IMR-90 (cell line): Measurements from ENCODE around the gene RNPEPL1. TPM values are rescaled to one million over a fixed set of nuclear protein-coding genes. Genes with fewer than 3 reads are reported as not detected.

Experiments used
- ATAC-seq: fragments of 200-7000 bp; cut with Tn5 transposase; 2 replicates; pipeline ENCODE4 v1.9.1; 2020; ENCODE audit warnings: low read depth, mild to moderate bottlenecking, moderate library complexity
- BruUV-seq: library from RNA; stranded (reverse); fragments of 400-500 nt; replicated peaks from 2 replicates; lab custom pipeline; 2021; lab: Mats Ljungman, UMichigan
- CTCF ChIA-PET: fragments of 300-600 bp; formaldehyde crosslinking; extraction: SDS; loops from one replicate; lab custom pipeline; 2021; ENCODE audit warnings: antibody characterized with exemption; lab: Yijun Ruan, JAX
- POLR2A ChIA-PET: fragments of 300-600 bp; sonication (Branson Sonifier 250); formaldehyde crosslinking; loops from one replicate; lab custom pipeline; 2022; ENCODE audit warnings: antibody characterized with exemption; ENCODE audit not compliant: unreplicated experiment; lab: Charles Lee
- DNase-seq: peaks from one replicate; pipeline ENCODE4 v3.0.0; 2013
- H2AFZ ChIP-seq: replicated peaks from 2 replicates; pipeline ENCODE3; 2013; ENCODE audit warnings: low read length, mild to moderate bottlenecking; ENCODE audit not compliant: poor library complexity
- H2AK5ac ChIP-seq: 2 replicates; pipeline ENCODE4 v1.6.1; 2013; ENCODE audit warnings: low read depth, low read length, inconsistent platforms
- H2AK9ac ChIP-seq: replicated peaks from 2 replicates; pipeline ENCODE3; 2013; ENCODE audit warnings: mild to moderate bottlenecking, low read depth, low read length, moderate library complexity; ENCODE audit not compliant: poor library complexity
- H2BK120ac ChIP-seq: 2 replicates; pipeline ENCODE4 v1.6.1; 2013; ENCODE audit warnings: low read depth, low read length, inconsistent platforms
- H2BK15ac ChIP-seq: 3 replicates; pipeline ENCODE4 v1.6.1; 2013; ENCODE audit warnings: low read depth, low read length, inconsistent platforms
- H2BK20ac ChIP-seq: 2 replicates; pipeline ENCODE4 v1.6.1; 2013; ENCODE audit warnings: low read depth, mild to moderate bottlenecking, inconsistent platforms, low read length, moderate library complexity
- H2BK5ac ChIP-seq: 2 replicates; pipeline ENCODE4 v1.6.1; 2013; ENCODE audit warnings: mild to moderate bottlenecking, low read depth, low read length, inconsistent platforms; ENCODE audit not compliant: poor library complexity, severe bottlenecking
- H3K14ac ChIP-seq: replicated peaks from 2 replicates; pipeline ENCODE4 v1.6.1; 2013; ENCODE audit warnings: low read depth, low read length, inconsistent platforms
- H3K18ac ChIP-seq: 2 replicates; pipeline ENCODE4 v1.6.1; 2013; ENCODE audit warnings: low read depth, low read length, control low read depth
- H3K23ac ChIP-seq: 2 replicates; pipeline ENCODE4 v1.6.1; 2013; ENCODE audit warnings: low read depth, low read length, inconsistent platforms
- H3K27ac ChIP-seq: 2 replicates; pipeline ENCODE4 v1.5.1; 2013; ENCODE audit warnings: mild to moderate bottlenecking, control low read depth, low read length; ENCODE audit not compliant: insufficient read depth
- H3K27me3 ChIP-seq: 2 replicates; pipeline ENCODE4 v1.6.1; 2013; ENCODE audit warnings: low read length; ENCODE audit not compliant: control insufficient read depth, insufficient read depth
- H3K36me3 ChIP-seq: 2 replicates; pipeline ENCODE4 v1.6.1; 2013; ENCODE audit warnings: low read length, mixed read lengths; ENCODE audit not compliant: control insufficient read depth, insufficient read depth
- H3K4ac ChIP-seq: 2 replicates; pipeline ENCODE4 v1.6.1; 2013; ENCODE audit warnings: low read depth, low read length, inconsistent platforms
- H3K4me1 ChIP-seq: 2 replicates; pipeline ENCODE4 v1.6.1; 2013; ENCODE audit warnings: low read length, mixed read lengths; ENCODE audit not compliant: control insufficient read depth, insufficient read depth
- H3K4me2 ChIP-seq: 2 replicates; pipeline ENCODE4 v1.6.1; 2013; ENCODE audit warnings: low read depth, mild to moderate bottlenecking, control low read depth, low read length, moderate library complexity
- H3K4me3 ChIP-seq: 2 replicates; pipeline ENCODE4 v1.5.1; 2013; ENCODE audit warnings: low read depth, mild to moderate bottlenecking, control low read depth, low read length, moderate library complexity; ENCODE audit not compliant: insufficient read depth
- H3K56ac ChIP-seq: 2 replicates; pipeline ENCODE4 v1.6.1; 2013; ENCODE audit warnings: low read length, inconsistent platforms; ENCODE audit not compliant: insufficient read depth; ENCODE audit errors: extremely low read depth
- H3K79me1 ChIP-seq, 2 experiments: 2 replicates each; pipeline ENCODE4 v1.6.1; 2013; ENCODE audit warnings: low read length in 2 of 2, inconsistent platforms in 1 of 2, low read depth in 1 of 2
- H3K9ac ChIP-seq: 2 replicates; pipeline ENCODE4 v1.6.1; 2013; ENCODE audit warnings: low read depth, low read length, control low read depth
- H3K9me1 ChIP-seq: 2 replicates; pipeline ENCODE4 v1.6.1; 2013; ENCODE audit warnings: low read length, inconsistent platforms; ENCODE audit not compliant: insufficient read depth
- H3K9me3 ChIP-seq: 2 replicates; pipeline ENCODE4 v1.6.1; 2013; ENCODE audit warnings: low read length; ENCODE audit not compliant: control insufficient read depth, insufficient read depth
- H4K20me1 ChIP-seq: 2 replicates; pipeline ENCODE4 v1.6.1; 2013; ENCODE audit warnings: low read length, inconsistent platforms; ENCODE audit not compliant: insufficient read depth
- H4K5ac ChIP-seq: 2 replicates; pipeline ENCODE4 v1.6.1; 2013; ENCODE audit warnings: mild to moderate bottlenecking, low read depth, low read length, control low read depth
- H4K8ac ChIP-seq, 2 experiments: 2 replicates each; pipeline ENCODE4 v1.6.1; 2013; ENCODE audit warnings: low read depth in 2 of 2, low read length in 2 of 2, control low read depth in 1 of 2, inconsistent platforms in 1 of 2
- H4K91ac ChIP-seq: 2 replicates; pipeline ENCODE4 v1.6.1; 2013; ENCODE audit warnings: low read depth, low read length, inconsistent platforms; ENCODE audit not compliant: insufficient read depth
- BHLHE40 ChIP-seq: fragments of 150-350 bp; IDR thresholded peaks from 2 replicates; pipeline ENCODE4 v1.6.1; 2016; ENCODE audit warnings: mild to moderate bottlenecking, low read depth, low read length
- CHD1 ChIP-seq: IDR thresholded peaks from 2 replicates; pipeline ENCODE4 v1.6.1; 2012; ENCODE audit warnings: low read depth, low read length, improper control_type of control experiment
- FOS ChIP-seq: fragments of 150-350 bp; IDR thresholded peaks from 2 replicates; pipeline ENCODE4 v1.6.1; 2016; ENCODE audit warnings: low read depth, low read length
- MAFK ChIP-seq: IDR thresholded peaks from 2 replicates; pipeline ENCODE4 v1.6.1; 2012; ENCODE audit warnings: low read depth, low read length, improper control_type of control experiment
- POLR2A ChIP-seq: IDR thresholded peaks from 2 replicates; pipeline ENCODE4 v1.6.1; 2012; ENCODE audit warnings: mild to moderate bottlenecking, low read depth, low read length
- RFX5 ChIP-seq: IDR thresholded peaks from 2 replicates; pipeline ENCODE4 v1.8.0; 2012; ENCODE audit warnings: low read depth, mild to moderate bottlenecking, low read length, moderate library complexity
- WGBS, 2 experiments: methylation state at CpG; one replicate each; pipeline versions ENCODE4 v1.1.5 to v1.1.7; 2013; ENCODE audit warnings: missing lambda C conversion rate in 2 of 2; ENCODE audit not compliant: insufficient read length in 1 of 2; ENCODE audit errors: extremely low coverage in 2 of 2; 5-methylcytosine and 5-hydroxymethylcytosine counted together
- dilution Hi-C: fragments of 300-500 bp; cut with HindIII; formaldehyde crosslinking; loops from one replicate; pipeline ENCODE4 v1.14.3; 2018; ENCODE audit warnings: low sequenced_read_pairs; ENCODE audit not compliant: unreplicated experiment
- in situ Hi-C: fragments of 300-500 bp; cut with MboI; formaldehyde crosslinking; loops from 3 replicates; pipeline ENCODE4 v1.14.3; 2019; ENCODE audit warnings: low sequenced_read_pairs, inconsistent platforms, mixed read lengths
- intact Hi-C: fragments of 100-400 bp; cut with micrococcal nuclease; formaldehyde crosslinking; loops from 2 replicates; pipeline ENCODE4 v1.10.0; 2022
- polyA plus RNA-seq, 3 experiments: library from polyadenylated mRNA; depleted of rRNA; stranded (reverse); fragments of >200 nt; gene quantifications; 2 replicates each; pipeline ENCODE4 v1.2.3, GENCODE V29; 2012; ENCODE audit warnings: low replicate concordance in 1 of 3
- total RNA-seq: library from RNA; depleted of rRNA; stranded (reverse); fragments of >200 nt; gene quantifications from 2 replicates; pipeline ENCODE4 v1.2.3, GENCODE V29; 2012
- TF ChIP-seq, protein P1 (sequence below): fragments of 150-350 bp; IDR thresholded peaks from 2 replicates; pipeline ENCODE4 v1.6.1; 2016; ENCODE audit warnings: low read depth, mild to moderate bottlenecking, low read length, moderate library complexity, borderline replicate concordance
- TF ChIP-seq, protein P2 (sequence below): conservative IDR thresholded peaks from 2 replicates; pipeline ENCODE4 v1.5.1; 2012; ENCODE audit warnings: mild to moderate bottlenecking, low read depth, low read length, improper control_type of control experiment

Gene RNPEPL1
- total and polyA plus RNA-seq, 2 of the 4 experiments (the other 2 are of a cell fraction): 3.8 to 18.7 TPM

DNA sequence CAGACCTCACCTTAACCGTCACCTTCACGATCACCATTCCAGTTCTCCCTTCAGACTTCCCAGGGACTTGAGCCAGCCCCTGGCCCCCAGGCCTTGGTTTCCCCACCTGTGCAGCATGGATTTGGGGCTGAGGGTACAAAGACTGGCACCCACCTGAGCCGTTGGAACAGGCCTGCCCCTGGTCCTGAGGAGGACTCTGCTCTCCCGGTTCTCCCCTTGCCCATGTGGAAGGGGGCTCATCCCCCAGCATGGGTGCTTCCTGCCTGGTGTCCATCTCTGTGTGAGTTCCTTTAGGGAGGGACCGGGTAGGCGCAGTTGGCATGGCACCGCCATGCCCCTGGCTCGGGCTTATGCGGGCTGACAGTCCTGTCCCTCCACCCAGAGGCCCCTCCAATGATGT, 46.1 kb downstream of the RNPEPL1 start:
- 90% methylated on average over 4 of the region's 9 CpGs; no CpG with 5 or more reads in 1 of the 2 experiments for WGBS, 2 experiments
- H2AFZ ChIP-seq: no peak overlapping the region

More for the DNA sequence above, 46.1 kb downstream of the RNPEPL1 start:
- Histone ChIP-seq H3K23ac (no peak overlapping the region), H4K8ac (no peak overlapping the region), H3K27ac (no peak overlapping the region), H2BK20ac (no peak overlapping the region), H2BK5ac (no peak overlapping the region), H3K9me1 (no peaks in the 10 kb centered on the region), H2BK15ac (no peak overlapping the region), H3K4me3 (no peak overlapping the region), H2BK120ac (no peak overlapping the region), H2AK5ac (no peak overlapping the region), H3K27me3 (no peaks in the 10 kb centered on the region), H3K36me3 (no peaks in the 10 kb centered on the region), H3K4me2 (no peak overlapping the region), H3K18ac (no peak overlapping the region), H4K91ac (no peak overlapping the region), H3K9ac (no peak overlapping the region), H3K79me1 (no peaks in the 10 kb centered on the region), H3K9me3 (no peaks in the 10 kb centered on the region; the same call in none of the 2 replicates), H4K5ac (no peak overlapping the region), H2AK9ac (no peak overlapping the region), H3K4me1 (peaks cover 8% of the 10 kb centered on the region), H3K56ac (no peak overlapping the region), H3K14ac (no peak overlapping the region), H3K4ac (no peak overlapping the region), H4K20me1 (no peaks in the 10 kb centered on the region)
- CTCF ChIA-PET: no interaction called here
- dilution Hi-C loops (no loop called here), in situ Hi-C loops (no loop called here), intact Hi-C loops (no loop called here)
- TF ChIP-seq MAFK (no peak), FOS (no peak), BHLHE40 (no peak), RFX5 (no peak), CHD1 (no peak), POLR2A (no peak)
- TF ChIP-seq, protein P1, sequence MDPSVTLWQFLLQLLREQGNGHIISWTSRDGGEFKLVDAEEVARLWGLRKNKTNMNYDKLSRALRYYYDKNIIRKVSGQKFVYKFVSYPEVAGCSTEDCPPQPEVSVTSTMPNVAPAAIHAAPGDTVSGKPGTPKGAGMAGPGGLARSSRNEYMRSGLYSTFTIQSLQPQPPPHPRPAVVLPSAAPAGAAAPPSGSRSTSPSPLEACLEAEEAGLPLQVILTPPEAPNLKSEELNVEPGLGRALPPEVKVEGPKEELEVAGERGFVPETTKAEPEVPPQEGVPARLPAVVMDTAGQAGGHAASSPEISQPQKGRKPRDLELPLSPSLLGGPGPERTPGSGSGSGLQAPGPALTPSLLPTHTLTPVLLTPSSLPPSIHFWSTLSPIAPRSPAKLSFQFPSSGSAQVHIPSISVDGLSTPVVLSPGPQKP: no peak
- TF ChIP-seq, protein P2, sequence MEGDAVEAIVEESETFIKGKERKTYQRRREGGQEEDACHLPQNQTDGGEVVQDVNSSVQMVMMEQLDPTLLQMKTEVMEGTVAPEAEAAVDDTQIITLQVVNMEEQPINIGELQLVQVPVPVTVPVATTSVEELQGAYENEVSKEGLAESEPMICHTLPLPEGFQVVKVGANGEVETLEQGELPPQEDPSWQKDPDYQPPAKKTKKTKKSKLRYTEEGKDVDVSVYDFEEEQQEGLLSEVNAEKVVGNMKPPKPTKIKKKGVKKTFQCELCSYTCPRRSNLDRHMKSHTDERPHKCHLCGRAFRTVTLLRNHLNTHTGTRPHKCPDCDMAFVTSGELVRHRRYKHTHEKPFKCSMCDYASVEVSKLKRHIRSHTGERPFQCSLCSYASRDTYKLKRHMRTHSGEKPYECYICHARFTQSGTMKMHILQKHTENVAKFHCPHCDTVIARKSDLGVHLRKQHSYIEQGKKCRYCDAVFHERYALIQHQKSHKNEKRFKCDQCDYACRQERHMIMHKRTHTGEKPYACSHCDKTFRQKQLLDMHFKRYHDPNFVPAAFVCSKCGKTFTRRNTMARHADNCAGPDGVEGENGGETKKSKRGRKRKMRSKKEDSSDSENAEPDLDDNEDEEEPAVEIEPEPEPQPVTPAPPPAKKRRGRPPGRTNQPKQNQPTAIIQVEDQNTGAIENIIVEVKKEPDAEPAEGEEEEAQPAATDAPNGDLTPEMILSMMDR: no peak
- POLR2A ChIA-PET: no interaction called here
- BruUV-seq: no TSS peak
- DNase-seq (no peak), ATAC-seq (no peak)
